NCI-H510A treated with DMSO at 0.1 percent for 48 hours (cell line): ENCODE data around the gene CEP112.
"Not testable (repeated sequence)": the region's sequence is repeated elsewhere in the genome, so short reads cannot be mapped to it uniquely, and the experiment has no call there.

Source experiments
- DNase-seq: peaks from one replicate; lab custom pipeline; 2025; lab: John Stamatoyannopoulos, UW

The CEP112 gene

DNA sequence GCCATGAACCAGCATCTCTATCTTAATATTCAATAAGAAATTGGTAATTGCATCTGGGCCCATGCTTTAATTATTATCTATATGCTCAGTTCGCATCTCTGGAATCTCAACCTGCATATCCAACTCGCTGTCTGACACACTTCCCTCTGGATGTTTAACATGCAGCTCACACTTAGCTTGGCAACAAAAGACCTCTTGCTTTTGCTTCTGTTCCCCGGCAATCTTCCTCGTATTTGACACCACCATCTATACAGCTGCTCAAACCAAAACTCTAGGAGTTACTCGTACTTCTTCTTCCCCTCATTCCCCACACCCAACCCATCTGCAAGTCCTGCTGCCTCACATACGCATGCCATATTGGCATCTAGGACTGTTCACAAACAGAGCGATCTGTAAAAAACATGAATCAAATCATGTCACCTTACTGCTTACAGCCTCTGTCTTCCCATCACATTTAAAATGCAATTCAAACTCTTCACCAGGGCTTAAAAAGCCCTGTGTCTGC, 300.6 kb downstream of the CEP112 start:
- DNase-seq: no peak

DNA sequence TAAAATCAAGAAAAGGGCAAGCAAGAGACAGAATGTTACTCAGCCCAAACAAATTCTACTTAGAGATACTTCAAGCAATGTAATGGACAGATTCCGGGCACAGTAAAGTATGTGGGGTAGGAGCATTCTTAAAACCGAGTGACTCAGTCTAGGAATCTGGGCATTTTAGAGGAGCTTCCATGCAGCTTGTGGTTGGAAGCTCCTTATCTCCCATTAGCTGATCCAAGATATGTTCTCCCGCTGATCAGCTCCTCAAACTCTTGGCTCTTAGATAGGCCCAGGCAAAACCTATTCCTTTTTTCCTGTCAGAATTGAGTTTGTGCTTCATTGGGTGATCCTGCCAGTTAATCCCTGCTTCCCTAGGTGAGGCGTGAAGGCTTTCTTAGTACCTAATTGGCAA, 303.3 kb downstream of the CEP112 start:
- no peak for DNase-seq

DNA sequence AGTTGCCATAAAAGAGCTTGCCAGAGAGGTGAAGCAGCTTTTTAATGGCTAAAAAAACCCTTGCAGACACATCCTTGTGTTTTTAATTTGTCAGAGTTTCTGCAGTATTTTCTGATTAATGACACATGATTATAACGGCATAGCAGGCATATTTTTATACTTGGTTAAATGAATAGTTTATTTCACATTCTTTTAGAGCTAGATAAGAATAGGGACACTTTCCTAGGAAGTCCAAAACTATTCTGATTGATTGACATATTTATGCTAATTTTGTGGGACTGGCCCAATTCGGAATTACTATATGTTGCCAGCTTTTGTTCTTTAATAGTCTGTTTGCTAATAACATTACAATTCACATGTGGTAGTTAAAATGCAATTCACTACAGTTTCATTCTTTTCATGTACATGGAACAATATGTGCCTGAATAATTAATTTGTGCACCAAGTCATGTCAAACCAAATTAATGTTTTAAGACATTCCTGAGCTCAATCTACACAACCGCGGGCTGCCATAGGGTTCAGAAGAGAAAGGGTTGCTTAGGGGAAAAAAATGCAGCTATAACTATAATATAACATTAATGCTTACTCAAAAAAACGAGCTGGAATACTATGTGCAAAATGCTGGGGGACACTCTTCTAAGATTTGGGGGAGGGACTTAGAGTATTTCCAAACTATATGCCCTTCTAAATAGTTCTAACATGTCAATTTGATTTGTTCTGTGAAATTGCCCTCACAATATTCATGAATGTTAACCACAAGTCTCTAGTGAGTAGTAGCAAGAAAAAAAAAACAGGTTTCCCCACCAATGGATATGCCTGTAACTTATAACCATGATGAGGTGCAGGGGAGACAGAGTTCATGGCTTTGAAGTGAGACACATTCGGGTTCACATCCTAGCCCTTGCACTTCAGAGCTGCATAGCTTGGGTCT, 305.4 kb downstream of the CEP112 start:
- DNase-seq: no peak

DNA sequence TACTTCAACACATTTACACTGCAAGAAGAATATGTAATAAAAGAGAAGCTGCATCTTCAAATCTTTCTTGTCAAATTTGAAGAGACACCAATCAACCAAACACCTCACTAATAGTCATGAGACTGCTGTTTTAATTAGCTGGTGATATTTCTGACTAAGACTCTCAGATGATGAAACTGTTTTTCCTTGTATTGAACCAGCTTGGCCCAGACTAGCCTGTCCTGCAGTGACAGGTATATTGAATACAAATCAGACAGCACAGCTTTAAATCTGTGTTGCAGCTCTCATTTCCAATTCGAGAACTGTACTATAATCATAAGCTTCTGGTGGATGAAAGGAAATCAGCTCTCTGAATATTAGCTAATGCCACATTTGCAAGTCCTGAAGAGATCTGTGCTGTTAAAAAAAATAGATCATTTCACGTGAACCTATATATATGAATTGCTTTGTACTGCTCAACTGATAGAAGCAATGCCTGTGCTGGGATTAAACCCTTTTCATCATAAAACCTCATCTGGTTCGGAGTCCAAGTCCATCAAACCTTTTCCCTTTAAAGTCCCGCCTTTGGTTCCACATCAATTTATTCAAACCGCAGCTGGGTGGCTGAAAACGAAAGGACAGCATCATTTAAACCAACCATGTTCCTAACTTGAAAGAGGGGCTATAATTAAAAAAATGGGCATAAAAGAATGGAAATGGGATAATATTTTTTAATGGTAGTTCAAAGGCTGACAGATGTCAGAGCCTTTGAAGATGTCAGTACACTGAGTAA, 306.2 kb downstream of the CEP112 start:
- DNase-seq: no peak

DNA sequence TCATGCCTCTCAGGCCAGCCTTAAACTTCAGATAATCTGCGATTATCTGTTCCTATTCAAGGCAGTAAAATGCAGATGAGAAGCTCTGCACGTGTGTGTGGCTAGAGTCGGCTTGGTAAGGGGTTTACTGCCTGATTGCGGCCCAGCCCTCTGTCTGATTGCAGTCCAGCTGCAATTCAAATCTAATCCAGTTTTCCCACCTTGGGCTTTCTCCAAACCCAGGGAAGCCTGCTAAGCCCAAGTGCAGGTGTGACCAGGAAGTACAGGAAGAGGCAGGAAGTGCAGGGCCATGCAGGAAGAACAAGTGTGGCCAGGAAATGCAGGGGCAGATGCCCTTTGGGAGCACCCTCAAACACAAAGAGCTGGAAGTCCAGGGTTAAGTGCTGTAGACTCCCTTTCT, 314.9 kb downstream of the CEP112 start:
- no peak for DNase-seq

DNA sequence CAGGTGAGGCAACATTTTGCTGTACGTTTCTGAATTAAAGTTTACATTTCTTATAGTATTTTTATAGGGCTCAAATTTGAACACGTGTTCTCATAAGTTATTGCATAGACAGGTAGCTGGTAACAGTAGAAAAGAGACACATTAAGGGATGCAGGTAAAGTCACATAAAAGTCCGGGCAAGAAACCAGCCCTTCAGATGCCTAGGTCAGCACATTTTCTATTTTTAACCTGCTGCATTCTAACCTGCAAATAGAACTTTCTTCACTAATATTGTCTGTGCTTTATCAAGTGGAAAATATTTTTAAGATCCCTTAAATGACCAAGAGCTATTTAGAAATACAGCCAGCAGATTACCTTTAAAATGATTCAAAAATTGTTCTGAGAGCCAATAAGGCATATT, 323.1 kb downstream of the CEP112 start:
- DNase-seq: no peak

DNA sequence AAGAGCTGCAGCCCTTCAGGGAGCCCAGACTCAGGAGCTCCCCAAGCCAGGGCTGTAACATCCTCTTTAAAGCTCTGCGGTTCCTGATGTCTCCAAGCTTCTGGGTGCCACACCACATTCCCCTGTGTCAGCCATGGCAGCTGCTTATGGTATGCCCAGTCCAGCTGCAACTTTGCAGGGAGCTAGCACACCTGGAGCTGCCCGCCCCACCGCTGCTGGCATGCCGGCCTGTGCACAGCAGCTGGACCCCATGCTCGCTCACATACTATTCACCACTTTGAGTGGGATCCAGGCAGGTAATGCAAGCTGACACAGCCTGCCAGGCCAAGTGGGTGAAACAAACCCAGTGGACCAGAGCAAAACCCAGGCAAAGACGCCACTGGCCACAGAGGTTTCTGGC, 324.9 kb downstream of the CEP112 start:
- no peak for DNase-seq

DNA sequence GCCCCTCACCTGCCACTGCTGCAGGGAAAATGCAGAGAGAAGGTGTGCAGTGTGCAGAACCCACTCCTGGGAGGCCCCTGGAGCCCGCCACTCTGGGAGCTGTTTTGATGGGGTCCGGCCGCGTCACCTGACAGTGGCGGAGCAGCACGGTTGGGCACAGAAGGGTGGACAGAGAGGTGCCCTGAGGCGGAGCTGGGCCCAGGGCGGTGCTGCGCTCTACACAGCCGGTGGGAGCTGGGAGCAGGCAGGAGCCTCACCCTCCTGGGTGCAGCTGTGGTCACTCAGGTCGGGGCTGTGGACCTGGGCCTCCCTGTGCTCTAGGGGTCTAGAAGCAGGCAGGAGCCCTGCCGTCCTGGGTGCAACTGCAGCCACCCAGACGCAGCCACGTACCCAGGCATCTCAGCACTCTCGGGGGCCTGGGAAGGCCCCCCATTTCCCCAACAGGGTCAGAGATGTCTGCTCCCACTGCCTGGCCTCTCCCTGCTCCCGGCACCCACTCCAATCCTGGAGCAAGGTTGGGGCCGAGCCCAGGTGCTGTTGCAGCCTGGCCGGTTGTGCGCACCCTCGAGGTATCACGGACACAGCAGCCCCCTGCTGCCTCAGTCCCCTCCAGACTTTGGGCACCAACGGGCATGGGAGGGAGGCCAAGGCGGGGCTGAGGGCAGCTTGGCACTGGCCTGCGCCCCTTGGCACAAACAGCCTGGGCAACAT, 326.1 kb downstream of the CEP112 start:
- DNase-seq: no peak

DNA sequence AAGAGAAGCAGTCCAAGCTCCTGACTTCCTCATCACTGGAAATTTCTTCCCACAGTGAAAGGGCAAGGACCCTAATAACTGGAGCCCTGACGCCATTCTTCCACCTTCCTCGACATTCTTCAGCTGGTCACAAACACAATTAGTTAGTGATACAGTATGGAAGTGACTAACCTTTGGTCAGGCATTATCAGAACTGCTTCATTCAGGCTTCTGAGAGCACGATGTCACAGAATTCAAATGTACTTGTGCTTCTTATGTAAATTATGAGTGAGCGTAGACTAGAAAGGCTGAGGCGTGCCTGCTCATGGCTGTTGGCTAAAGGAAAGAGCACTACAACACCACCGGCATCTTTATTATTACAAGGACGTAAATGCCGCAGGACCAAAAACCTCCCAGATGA, 327.5 kb downstream of the CEP112 start:
- DNase-seq: no peak

DNA sequence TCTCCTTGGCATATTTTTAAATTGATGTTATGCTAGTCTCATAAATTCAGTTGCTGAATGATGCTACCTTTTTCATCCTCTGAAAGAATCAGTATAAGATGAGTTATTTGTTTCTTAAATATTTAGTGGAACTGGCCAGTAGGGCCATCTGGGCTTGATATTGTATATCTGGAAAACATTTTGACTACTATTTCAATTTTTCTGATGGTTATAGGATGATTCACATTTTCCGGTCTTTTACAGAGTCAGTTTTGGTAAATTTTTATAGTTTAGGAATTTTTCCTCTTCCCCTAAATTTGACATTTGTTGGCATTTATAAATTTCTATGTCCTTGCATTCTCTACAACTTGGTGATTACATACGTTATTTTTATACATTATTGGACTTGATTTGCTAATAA, 334.2 kb downstream of the CEP112 start:
- no peak for DNase-seq

DNA sequence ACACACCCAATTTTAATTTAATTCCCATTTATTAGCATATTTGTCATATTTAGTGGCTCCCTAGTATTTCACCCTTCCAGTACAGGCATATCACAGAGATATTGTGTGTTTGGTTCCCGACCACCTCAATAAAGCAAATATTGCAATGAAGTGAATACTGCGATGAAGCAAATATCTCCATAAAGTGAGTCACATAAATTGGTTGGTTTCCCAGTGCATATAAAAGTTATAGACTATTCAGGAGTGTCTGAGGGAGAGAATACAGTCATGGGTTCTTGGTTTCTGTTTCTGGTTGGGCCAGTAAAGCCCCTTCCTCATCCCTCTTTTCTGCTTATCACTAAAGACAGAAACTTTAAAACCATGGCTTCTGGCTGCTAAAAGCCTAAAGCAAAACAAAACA, 335.1 kb downstream of the CEP112 start:
- no peak for DNase-seq

DNA sequence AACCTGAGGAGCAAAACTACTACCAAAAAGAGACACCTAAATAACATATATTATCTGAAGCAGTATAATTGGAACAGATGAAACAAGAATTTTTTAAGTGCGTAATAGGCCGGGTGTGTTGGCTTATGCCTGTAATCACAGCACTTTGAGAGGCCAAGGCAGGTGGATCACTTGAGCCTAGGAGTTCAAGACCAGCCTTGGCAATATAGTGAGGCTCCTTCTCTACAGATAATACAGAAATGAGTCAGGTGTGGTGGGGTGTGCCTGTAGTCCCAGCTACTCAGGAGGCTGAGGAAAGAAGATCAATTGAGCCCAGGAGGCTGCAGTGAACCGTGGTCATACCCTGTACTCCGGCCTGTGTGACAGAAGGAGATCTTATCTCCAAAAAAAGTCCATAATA, 336.3 kb downstream of the CEP112 start:
- no peak for DNase-seq

DNA sequence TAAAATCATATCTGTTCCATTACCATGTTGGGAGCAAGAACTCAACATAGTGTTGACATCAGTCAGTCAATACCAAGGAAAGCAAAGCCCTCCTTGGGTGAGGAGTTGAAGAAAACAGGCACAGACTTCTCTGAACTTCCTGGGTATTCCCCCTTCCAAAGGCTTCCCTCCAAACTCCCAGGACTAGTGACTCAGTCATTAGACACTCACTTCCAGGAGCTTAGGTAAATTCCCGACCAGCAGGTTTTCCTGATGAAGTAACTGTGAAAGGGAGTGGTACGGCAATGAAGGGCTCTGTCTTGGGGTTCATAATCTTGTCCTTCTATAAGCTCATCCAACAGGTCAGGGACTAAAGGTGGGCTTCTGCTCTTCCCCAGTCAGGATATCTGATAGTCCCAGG, 336.7 kb downstream of the CEP112 start:
- DNase-seq: no peak

DNA sequence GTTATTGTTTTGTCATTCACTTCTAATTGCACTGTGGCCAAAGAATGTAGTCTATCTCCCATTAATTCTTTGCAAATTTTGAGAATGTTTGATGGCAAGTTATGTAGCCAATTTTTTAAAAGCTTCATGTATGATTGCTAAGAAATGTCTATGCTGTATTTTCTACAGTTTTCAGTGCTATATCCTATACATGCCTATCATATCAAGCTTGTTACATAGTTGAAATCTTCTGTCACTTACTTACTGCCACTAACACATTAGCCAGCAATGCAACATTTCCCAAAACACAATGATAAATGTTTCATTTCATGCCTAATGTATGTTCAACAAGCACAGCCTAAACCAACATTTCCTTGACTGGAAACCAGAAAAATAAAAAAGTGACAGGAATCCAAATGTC, 338.1 kb downstream of the CEP112 start:
- DNase-seq: no peak

DNA sequence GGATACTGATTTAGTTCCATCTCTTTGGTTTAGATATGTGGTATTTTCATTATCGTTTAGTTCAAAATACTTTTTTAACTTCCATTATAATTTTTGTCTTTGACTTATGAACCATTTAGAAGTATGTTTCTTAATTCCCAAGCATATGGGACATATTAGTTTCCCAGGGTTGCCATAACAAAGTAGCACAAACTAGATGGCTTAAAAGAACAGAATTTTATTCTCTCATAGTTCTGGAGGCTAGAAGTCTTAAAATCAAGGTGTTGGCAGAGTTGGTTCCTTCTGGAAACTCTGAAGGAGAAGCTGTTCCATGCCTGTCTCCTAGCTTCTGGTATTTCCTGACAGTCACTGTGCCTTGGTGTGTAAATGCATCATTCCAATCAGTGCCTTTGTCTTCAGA, 339.0 kb downstream of the CEP112 start:
- DNase-seq: no peak

DNA sequence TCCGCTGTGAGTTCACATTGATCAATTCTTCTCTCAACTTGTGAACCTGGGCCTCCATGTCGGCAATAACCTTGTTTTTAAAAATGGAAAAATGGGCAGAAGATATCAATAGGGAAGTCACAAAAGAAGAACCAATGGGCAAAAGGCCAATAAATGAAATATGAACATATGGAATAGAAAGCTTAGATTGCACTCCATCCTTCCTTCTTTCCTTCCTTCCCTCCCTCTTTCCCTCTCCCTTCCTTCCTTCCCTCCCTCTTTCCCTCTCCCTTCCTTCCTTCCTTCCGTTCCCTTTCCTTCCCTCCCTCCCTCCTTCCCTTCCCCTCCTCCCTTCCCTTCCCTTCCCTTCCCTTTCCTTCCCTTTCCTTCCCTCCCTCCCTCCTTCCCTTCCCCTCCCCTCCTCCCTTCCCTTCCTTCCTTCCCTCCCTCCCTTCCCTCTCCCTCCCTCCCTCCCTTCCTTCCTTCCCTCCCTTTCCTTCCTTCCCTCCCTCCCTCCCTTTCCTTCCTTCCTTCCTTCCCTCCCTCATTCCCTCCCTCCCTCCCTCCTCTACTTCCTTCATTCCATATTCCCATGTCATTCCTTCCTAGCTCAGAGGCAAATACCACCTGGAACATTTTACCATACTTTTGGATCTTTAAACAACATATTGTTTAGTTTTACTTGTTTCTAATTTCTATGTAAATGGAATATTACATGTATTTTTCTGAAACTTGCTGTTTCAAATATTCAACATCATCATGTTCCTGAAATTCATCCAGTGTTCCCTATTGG, 339.8 kb downstream of the CEP112 start:
- no peak for DNase-seq

DNA sequence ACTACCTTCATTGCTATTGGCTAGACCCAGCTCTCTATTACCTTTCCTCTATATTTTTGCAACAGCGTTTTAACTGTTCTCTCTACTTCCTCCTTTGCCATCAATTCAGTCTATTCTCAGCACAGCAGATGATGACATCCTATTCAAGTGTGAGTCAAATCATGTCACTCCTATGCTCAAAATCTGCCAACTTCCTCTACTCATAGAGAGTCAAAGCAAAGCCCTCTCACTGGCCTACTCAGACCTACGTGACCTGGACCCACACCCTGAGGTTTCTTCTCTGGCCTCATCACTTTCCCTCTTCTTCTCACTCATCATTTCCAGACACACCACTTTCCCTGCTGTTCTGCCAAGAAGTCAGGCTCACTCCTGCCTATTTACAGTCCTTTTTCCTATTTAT, 341.4 kb downstream of the CEP112 start:
- DNase-seq: no peak

DNA sequence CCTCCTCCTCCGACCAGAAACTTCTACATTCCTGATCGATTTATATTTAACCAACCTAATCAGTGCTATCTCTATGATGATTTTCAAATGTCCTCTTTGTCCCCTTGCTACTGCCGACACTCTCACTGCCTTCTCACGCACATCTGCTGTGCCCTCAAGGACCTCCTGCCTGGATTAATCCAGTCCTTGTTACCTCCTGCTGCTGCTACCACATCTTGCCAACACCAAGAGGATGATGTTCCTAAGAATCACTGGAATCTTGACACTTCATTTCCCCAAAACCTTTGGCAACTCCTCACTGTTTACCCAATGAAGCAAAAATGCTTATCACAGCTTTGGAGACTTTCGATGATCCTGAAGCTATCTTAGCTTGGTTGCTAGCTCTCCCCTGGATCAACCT, 343.2 kb downstream of the CEP112 start:
- DNase-seq: no peak

DNA sequence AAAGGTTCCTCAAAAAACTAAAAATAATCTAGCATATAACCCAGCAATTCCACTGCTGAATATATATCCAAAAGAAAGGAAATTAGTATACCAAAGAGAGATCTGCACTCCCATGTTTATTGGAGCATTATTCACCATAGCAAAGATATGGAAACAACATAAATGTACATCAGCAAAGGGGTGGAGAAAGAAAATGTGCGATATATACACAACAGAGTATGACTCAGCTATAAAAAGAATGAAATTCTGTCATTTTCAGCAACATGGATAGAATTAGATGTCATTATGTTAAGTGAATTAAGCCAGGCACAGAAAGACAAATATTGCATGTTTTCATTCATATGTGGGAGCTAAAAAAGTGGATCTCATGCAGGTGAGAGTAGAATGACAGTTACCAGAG, 350.8 kb downstream of the CEP112 start:
- no peak for DNase-seq

DNA sequence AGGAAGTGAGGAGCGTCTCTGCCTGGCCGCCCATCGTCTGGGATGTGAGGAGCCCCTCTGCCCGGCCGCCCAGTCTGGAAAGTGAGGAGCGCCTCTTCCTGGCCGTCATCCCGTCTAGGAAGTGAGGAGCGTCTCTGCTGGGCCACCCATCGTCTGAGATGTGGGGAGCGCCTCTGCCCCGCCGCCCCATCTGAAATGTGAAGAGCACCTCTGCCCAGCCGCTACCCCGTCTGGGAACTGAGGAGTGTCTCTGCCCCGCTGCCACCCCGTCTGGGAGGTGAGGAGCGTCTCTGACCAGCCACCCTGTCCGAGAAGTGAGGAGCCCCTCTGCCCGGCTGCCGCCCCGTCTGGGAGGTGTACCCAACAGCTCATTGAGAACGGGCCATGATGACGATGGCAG, 354.7 kb downstream of the CEP112 start:
- DNase-seq: not testable (repeated sequence)

DNA sequence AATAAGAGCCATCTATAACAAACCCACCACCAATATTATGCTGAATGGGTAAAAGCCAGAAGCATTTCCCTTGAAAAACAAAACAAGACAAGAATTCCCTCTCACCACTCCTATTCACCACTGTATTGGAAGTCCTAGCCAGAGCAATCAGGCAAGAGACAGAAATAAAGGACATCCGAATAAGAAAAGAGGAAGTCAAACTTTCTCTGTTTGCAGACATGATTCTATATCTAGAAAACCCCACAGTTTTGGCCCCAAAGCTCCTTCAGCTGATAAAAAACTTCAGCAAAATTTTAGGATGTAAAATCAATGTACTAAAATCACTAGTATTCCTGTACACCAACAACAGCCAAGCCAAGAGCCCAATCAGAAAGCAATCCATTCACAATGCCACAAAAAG, 358.7 kb downstream of the CEP112 start:
- DNase-seq: no peak

DNA sequence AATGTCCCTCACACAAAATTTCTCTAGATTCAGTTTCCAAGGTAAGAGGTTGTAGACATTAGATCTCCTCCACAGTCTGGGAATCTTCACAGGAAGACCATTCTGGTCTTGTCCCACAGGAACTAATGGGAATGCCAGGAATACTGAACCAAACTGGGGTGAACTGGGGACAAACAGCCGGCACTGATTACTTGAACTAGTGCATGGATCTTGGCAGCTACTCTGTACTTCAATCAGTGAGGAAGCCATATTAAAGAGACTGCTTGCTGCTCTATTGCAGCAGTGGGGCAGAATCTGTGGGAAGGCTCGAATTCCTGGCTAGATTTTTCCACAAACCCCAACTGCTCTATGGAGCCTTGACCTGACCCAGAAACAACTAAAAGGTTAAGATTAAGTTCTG, 361.6 kb downstream of the CEP112 start:
- DNase-seq: no peak
